Breast epithelium (tissue), 4 donors: ENCODE data around the gene FBXW9. TPM values are rescaled to one million over a fixed set of nuclear protein-coding genes. Genes with fewer than 3 reads are reported as not detected.
"Not testable (repeated sequence)": the region's sequence is repeated elsewhere in the genome, so short reads cannot be mapped to it uniquely, and the experiment has no call there.

Experiments
- DNase-seq, 2 donors: peaks; one replicate each; pipeline ENCODE4 v3.0.0-alpha.2; 2019; ENCODE audit warnings: low spot score in 2 of 2
- H3K27ac ChIP-seq, 2 donors: fragments of 200-600 bp; sonication (generic) in 1 of 2; one replicate each; pipeline ENCODE4 v1.5.1; 2016 to 2019; ENCODE audit warnings: mild to moderate bottlenecking in 1 of 2
- H3K27me3 ChIP-seq, 2 donors: fragments of 200-600 bp; sonication (generic) in 1 of 2; one replicate each; pipeline versions ENCODE4 v1.5.1 to v1.6.0; 2017 to 2019; ENCODE audit warnings: control low read depth in 1 of 2, mild to moderate bottlenecking in 1 of 2
- H3K36me3 ChIP-seq: fragments of 200-600 bp; one replicate; pipeline ENCODE4 v1.5.1; 2019
- H3K4me1 ChIP-seq, 2 donors: fragments of 200-600 bp; sonication (generic); one replicate each; pipeline ENCODE4 v1.5.1; 2016 to 2019; ENCODE audit warnings: control low read depth in 1 of 2
- H3K4me3 ChIP-seq, 3 donors: fragments of 200-600 bp; sonication (generic); 1 replicate in 2 of 3; 2 replicates in 1 of 3; pipeline ENCODE4 v1.5.1; 2016 to 2019; ENCODE audit warnings: mild to moderate bottlenecking in 3 of 3, moderate library complexity in 2 of 3
- H3K9me3 ChIP-seq, 2 donors: fragments of 200-600 bp; sonication (generic) in 1 of 2; one replicate each; pipeline ENCODE4 v1.5.1; 2016 to 2019; ENCODE audit warnings: control low read depth in 1 of 2
- CTCF ChIP-seq, 3 donors: fragments of 450-650 bp; IDR thresholded peaks; one replicate each; pipeline ENCODE4 v1.5.1; 2016 to 2017; ENCODE audit warnings: antibody characterized with exemption in 3 of 3, mild to moderate bottlenecking in 3 of 3, moderate library complexity in 3 of 3
- POLR2A ChIP-seq: fragments of 450-650 bp; IDR thresholded peaks from one replicate; pipeline ENCODE4 v1.6.1; 2016; ENCODE audit warnings: antibody characterized with exemption, mild to moderate bottlenecking, moderate library complexity
- POLR2AphosphoS5 ChIP-seq, 3 donors: sonication (generic); formaldehyde crosslinking; IDR thresholded peaks; one replicate each; pipeline ENCODE4 v1.6.1; 2017; ENCODE audit warnings: antibody characterized with exemption in 3 of 3
- intact Hi-C: fragments of 100-400 bp; cut with DNase I; formaldehyde crosslinking; loops from one replicate; pipeline ENCODE4 v1.15.1; 2023; ENCODE audit warnings: low total_unique reads
- total RNA-seq, 3 donors: library from RNA; depleted of rRNA; stranded (reverse); fragments of >200 nt; gene quantifications; one replicate each; pipeline ENCODE4 v1.1.0, GENCODE V29; 2016

The FBXW9 gene
- total RNA-seq, 3 donors from 2014 or later = 4.8 to 13.8 (median 8.5) TPM

- H3K27ac ChIP-seq, H3K4me1 ChIP-seq, H3K4me3 ChIP-seq, DNase-seq, H3K9me3 ChIP-seq, H3K27me3 ChIP-seq, intact Hi-C loops: not testable (repeated sequence)
- peaks cover 14% of the 10 kb centered on the region for H3K36me3 ChIP-seq
- TF ChIP-seq CTCF (IDR thresholded peaks at IDR 0.05) = peak in 1 of 3 donors; percentile 26
These were observed 15.6 kb upstream of the FBXW9 start for GRCh38 chr19:12712077-12712476.

GRCh38 chr19:12711187-12711586 is 14.8 kb upstream of the FBXW9 start:
- no peaks in the 10 kb centered on the region for H3K9me3 ChIP-seq
- H3K27ac ChIP-seq = no peak overlapping the region
- no peak overlapping the region for H3K4me3 ChIP-seq
- intact Hi-C loops = no loop called here
- H3K36me3 ChIP-seq = peaks cover 20% of the 10 kb centered on the region
- no peaks in the 10 kb centered on the region for H3K27me3 ChIP-seq
- TF ChIP-seq CTCF (IDR thresholded peaks at IDR 0.05) = no peak
- TF ChIP-seq POLR2A = no peak
- no peak for TF ChIP-seq POLR2AphosphoS5 (IDR thresholded peaks at IDR 0.05)
- H3K4me1 ChIP-seq = no peaks in the 10 kb centered on the region
- no peak for DNase-seq

GRCh38 chr19:12708641-12709040 is 12.2 kb upstream of the FBXW9 start:
- peaks cover 18% of the 10 kb centered on the region for H3K36me3 ChIP-seq
- H3K27ac ChIP-seq = no peak overlapping the region
- TF ChIP-seq POLR2A (no peak), POLR2AphosphoS5 (IDR thresholded peaks at IDR 0.05) (no peak), CTCF (IDR thresholded peaks at IDR 0.05) (no peak)
- no peaks in the 10 kb centered on the region for H3K27me3 ChIP-seq
- H3K4me1 ChIP-seq = no peaks in the 10 kb centered on the region
- H3K9me3 ChIP-seq = no peaks in the 10 kb centered on the region
- no peak overlapping the region for H3K4me3 ChIP-seq
- intact Hi-C loops = no loop called here
- no peak for DNase-seq

GRCh38 chr19:12706332-12706718 is 9.9 kb upstream of the FBXW9 start:
- Histone ChIP-seq H3K36me3 (peaks cover 28% of the 10 kb centered on the region), H3K4me1 (no peaks in the 10 kb centered on the region), H3K27ac (no peak overlapping the region), H3K4me3 (no peak overlapping the region), H3K27me3 (no peaks in the 10 kb centered on the region), H3K9me3 (no peaks in the 10 kb centered on the region)
- intact Hi-C loops = no loop called here
- TF ChIP-seq POLR2AphosphoS5 (IDR thresholded peaks at IDR 0.05) (no peak), CTCF (IDR thresholded peaks at IDR 0.05) (no peak), POLR2A (no peak)
- no peak for DNase-seq

- no peak for TF ChIP-seq CTCF (IDR thresholded peaks at IDR 0.05)
- TF ChIP-seq POLR2AphosphoS5 (IDR thresholded peaks at IDR 0.05) = no peak
- no peak for TF ChIP-seq POLR2A
- Histone ChIP-seq H3K27me3 (no peaks in the 10 kb centered on the region), H3K36me3 (peaks cover 33% of the 10 kb centered on the region), H3K27ac (no peak overlapping the region), H3K4me3 (no peak overlapping the region), H3K4me1 (no peaks in the 10 kb centered on the region), H3K9me3 (no peaks in the 10 kb centered on the region)
- intact Hi-C loops = no loop called here
- no peak for DNase-seq
These were observed 9.4 kb upstream of the FBXW9 start for GRCh38 chr19:12705654-12706331.
